ENCODE data around the gene ST3GAL3. TPM values are rescaled to one million over a fixed set of nuclear protein-coding genes. Genes with fewer than 3 reads are reported as not detected.
A peak's percentile ranks its signal among the peaks of the same experiment; 100 is the strongest.

Gene ST3GAL3
- total RNA-seq, 1 donor from 2014 or later = 24.2 TPM

- DNase-seq (no peak), ATAC-seq (ENCODE audit: poor library complexity) (no peak)
- intact Hi-C loops (cut with DNase I) = no loop called here
Observed at GRCh38 chr1:43957407-43958040, 250.2 kb downstream of the ST3GAL3 start.

- no peak for ATAC-seq (ENCODE audit: poor library complexity)
- intact Hi-C loops (cut with DNase I) = no loop called here
- no peak for DNase-seq
Observed at GRCh38 chr1:43958351-43959255, 251.3 kb downstream of the ST3GAL3 start.

GRCh38 chr1:43960798-43961197, 253.5 kb downstream of the ST3GAL3 start:
- no peak for ATAC-seq (ENCODE audit: poor library complexity)
- no peak for DNase-seq
- intact Hi-C loops (cut with DNase I) = no loop called here

- ATAC-seq (ENCODE audit: poor library complexity) = peak; percentile 59
- DNase-seq = no peak
- intact Hi-C loops (cut with DNase I) = no loop called here
Observed at GRCh38 chr1:43961692-43962091, 254.4 kb downstream of the ST3GAL3 start.

- DNase-seq = no peak
- ATAC-seq (ENCODE audit: poor library complexity) = no peak
- intact Hi-C loops (cut with DNase I) = no loop called here
Observed at GRCh38 chr1:43962324-43962723, 255.0 kb downstream of the ST3GAL3 start.

GRCh38 chr1:43963006-43963405, 255.7 kb downstream of the ST3GAL3 start:
- DNase-seq = no peak
- intact Hi-C loops (cut with DNase I) = no loop called here
- ATAC-seq (ENCODE audit: poor library complexity) = no peak

- DNase-seq (no peak), ATAC-seq (ENCODE audit: poor library complexity) (no peak)
- intact Hi-C loops (cut with DNase I) = no loop called here
Observed at GRCh38 chr1:43963890-43964289, 256.6 kb downstream of the ST3GAL3 start.

- no peak for DNase-seq
- no peak for ATAC-seq (ENCODE audit: poor library complexity)
- intact Hi-C loops (cut with DNase I) = no loop called here
Observed at GRCh38 chr1:43965316-43965715, 258.0 kb downstream of the ST3GAL3 start.

GRCh38 chr1:43968348-43968948, 261.1 kb downstream of the ST3GAL3 start:
- no peak for DNase-seq
- intact Hi-C loops (cut with DNase I) = no loop called here
- no peak for ATAC-seq (ENCODE audit: poor library complexity)

GRCh38 chr1:43969416-43969745, 262.0 kb downstream of the ST3GAL3 start:
- ATAC-seq (ENCODE audit: poor library complexity) (no peak), DNase-seq (no peak)
- intact Hi-C loops (cut with DNase I) = no loop called here

- ATAC-seq (ENCODE audit: poor library complexity) = peak; percentile 88
- intact Hi-C loops (cut with DNase I) = no loop called here
- DNase-seq = peak; percentile 98
Observed at GRCh38 chr1:43969746-43970466, 262.6 kb downstream of the ST3GAL3 start, which contains the start of gene DPH2. TSS of gene DPH2 (plus strand) at chr1:43970010. CDS start at chr1:43970176, 166 bp downstream.

GRCh38 chr1:43970502-43970901, 263.2 kb downstream of the ST3GAL3 start:
- intact Hi-C loops (cut with DNase I) = no loop called here

GRCh38 chr1:43970911-43971310, 263.6 kb downstream of the ST3GAL3 start:
- intact Hi-C loops (cut with DNase I) = no loop called here
- DNase-seq (no peak), ATAC-seq (ENCODE audit: poor library complexity) (no peak)

More at GRCh38 chr1:43970502-43970901, 263.2 kb downstream of the ST3GAL3 start:
- no peak for ATAC-seq (ENCODE audit: poor library complexity)
- no peak for DNase-seq

GRCh38 chr1:43971336-43971980, 264.1 kb downstream of the ST3GAL3 start:
- intact Hi-C loops (cut with DNase I) = no loop called here
- ATAC-seq (ENCODE audit: poor library complexity) = no peak
- no peak for DNase-seq

GRCh38 chr1:43973981-43974442, 266.7 kb downstream of the ST3GAL3 start:
- ATAC-seq (ENCODE audit: poor library complexity) (peak; percentile 1), DNase-seq (no peak)

GRCh38 chr1:43974443-43975248, 267.3 kb downstream of the ST3GAL3 start, which contains the start of gene ATP6V0B:
TSS of gene ATP6V0B (plus strand) at chr1:43974960. CDS start at chr1:43975041, 81 bp downstream.
- intact Hi-C loops (cut with DNase I) = no loop called here
- ATAC-seq (ENCODE audit: poor library complexity) = peak; percentile 92

More at GRCh38 chr1:43973981-43974442, 266.7 kb downstream of the ST3GAL3 start:
- intact Hi-C loops (cut with DNase I) = no loop called here

GRCh38 chr1:43975249-43975961, 268.1 kb downstream of the ST3GAL3 start:
- intact Hi-C loops (cut with DNase I) = no loop called here
- peak; percentile 36 for ATAC-seq (ENCODE audit: poor library complexity)
- peak; percentile 81 for DNase-seq

More at GRCh38 chr1:43974443-43975248, 267.3 kb downstream of the ST3GAL3 start, which contains the start of gene ATP6V0B:
- peak; percentile 99 for DNase-seq
